UCSD-AML1 (cell line): Measurements from ENCODE around the gene HNRNPU.

ENCODE experiments used
- DNase-seq: peaks from one replicate; lab custom pipeline; 2025; ENCODE audit not compliant: unreplicated experiment; lab: John Stamatoyannopoulos, UW

Gene HNRNPU

GRCh38 chr1:244862699-244863490, 1.4 kb downstream of the HNRNPU start:
- peak; percentile 94 for DNase-seq

GRCh38 chr1:244862354-244862698, 2.0 kb downstream of the HNRNPU start:
- no peak for DNase-seq

GRCh38 chr1:244861683-244862082, 2.7 kb downstream of the HNRNPU start:
- no peak for DNase-seq

GRCh38 chr1:244860914-244861610, 3.3 kb downstream of the HNRNPU start:
- no peak for DNase-seq

- DNase-seq: no peak
Measured at GRCh38 chr1:244860078-244860477, 4.3 kb downstream of the HNRNPU start.

- DNase-seq: no peak
Measured at GRCh38 chr1:244858357-244858756, 6.0 kb downstream of the HNRNPU start.

- no peak for DNase-seq
Measured at GRCh38 chr1:244857761-244858160, 6.6 kb downstream of the HNRNPU start.

- peak; percentile 16 for DNase-seq
Measured at GRCh38 chr1:244854865-244855578, 9.3 kb downstream of the HNRNPU start.

- DNase-seq: no peak
Measured at GRCh38 chr1:244854166-244854565, 10.2 kb downstream of the HNRNPU start.

GRCh38 chr1:244852694-244853093, 11.6 kb downstream of the HNRNPU start:
- no peak for DNase-seq

- no peak for DNase-seq
Measured at GRCh38 chr1:244851546-244852231, 12.7 kb downstream of the HNRNPU start.

GRCh38 chr1:244850896-244851295, 13.4 kb downstream of the HNRNPU start:
- DNase-seq: no peak

GRCh38 chr1:244850099-244850852, 14.1 kb downstream of the HNRNPU start:
- no peak for DNase-seq

GRCh38 chr1:244849189-244849866, 15.0 kb downstream of the HNRNPU start:
- no peak for DNase-seq

- DNase-seq: no peak
Measured at GRCh38 chr1:244846653-244847052, 17.7 kb downstream of the HNRNPU start.

GRCh38 chr1:244844155-244845121, 19.9 kb downstream of the HNRNPU start:
- DNase-seq: no peak

- DNase-seq: no peak
Measured at GRCh38 chr1:244843148-244843978, 21.0 kb downstream of the HNRNPU start.
